ENCODE measurements around the gene MYO3A.
"Not testable (repeated sequence)": the region's sequence is repeated elsewhere in the genome, so short reads cannot be mapped to it uniquely, and the experiment has no call there.

Gene MYO3A

DNA sequence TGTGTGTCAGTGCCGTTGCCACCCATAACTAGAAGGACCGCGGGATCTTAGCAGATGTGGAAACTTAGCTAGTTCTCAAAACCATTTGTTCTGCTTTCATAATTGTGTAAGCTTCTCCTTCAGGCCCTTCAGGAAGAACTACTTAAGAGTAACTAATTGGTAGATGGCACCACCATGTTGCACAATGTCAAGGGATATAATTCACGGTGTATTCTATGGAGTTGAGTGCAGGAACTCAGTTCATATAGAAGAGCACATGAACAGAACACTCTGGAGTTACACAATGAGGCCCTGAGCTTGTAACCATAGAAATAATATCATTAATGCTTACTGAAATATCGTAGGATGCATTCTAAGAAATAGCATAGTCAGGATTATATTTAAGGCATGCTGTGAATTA, 156.0 kb downstream of the MYO3A start:
- DNase-seq: no peak

GRCh38 chr10:26090762-26091161, 156.7 kb downstream of the MYO3A start:
- no peak for DNase-seq

- no peak for DNase-seq
These were observed 159.2 kb downstream of the MYO3A start for GRCh38 chr10:26093229-26093628.

DNA sequence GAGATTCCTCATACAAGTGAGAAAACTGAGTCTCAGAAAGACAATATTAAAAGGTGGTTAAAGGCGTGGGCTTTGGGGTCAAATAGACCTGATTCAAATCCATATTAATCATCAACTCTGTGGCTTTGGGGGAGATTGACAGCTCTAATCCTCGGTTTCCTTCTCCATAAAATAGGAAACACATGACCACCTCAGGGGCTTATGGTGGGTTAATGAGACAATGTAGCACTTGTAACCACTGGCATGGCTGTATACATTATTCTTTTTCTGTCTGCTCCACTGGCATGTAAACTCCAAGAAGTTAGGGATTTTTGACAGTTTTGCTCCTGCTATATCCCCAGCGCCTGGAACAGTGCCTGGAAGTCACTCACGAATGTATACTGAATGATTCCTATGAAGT, 161.8 kb downstream of the MYO3A start:
- DNase-seq: no peak

DNA sequence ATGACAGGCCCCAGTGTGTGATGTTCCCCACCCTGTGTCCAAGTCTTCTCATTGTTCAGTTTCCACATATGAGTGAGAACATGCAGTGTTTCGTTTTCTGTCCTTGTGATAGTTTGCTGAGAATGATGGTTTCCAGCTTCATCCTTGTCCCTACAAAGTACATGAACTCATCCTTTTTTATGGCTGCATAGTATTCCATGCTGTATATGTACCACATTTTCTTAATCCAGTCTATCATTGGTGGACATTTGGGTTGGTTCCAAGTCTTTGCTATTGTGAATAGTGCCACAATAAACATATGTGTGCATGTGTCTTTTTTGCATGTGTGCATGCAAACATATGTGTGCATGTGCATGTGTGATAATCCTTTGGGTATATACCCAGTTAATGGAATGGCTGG, 163.5 kb downstream of the MYO3A start:
- not testable (repeated sequence) for DNase-seq

DNA sequence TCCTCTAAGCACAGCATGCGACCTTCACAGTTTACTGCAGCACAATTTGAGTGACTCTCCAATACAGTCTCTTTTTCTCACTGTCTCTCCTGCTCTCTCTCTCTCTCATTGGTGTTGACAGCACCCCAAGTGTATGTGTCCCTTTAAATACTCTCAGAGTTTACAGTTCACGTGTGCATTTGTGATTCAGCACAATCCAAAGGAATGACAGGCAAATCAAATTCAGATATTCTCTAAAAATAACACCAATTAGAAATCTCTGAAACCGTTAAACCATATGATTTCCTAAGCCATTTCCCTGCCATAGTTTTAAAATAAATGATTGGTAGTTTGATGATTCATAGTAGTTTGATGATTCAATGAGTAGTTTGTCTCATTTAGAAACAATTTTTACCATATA, 178.5 kb downstream of the MYO3A start:
- DNase-seq: no peak

- DNase-seq: no peak
These were observed 204.6 kb downstream of the MYO3A start for GRCh38 chr10:26138613-26139012.

- DNase-seq: no peak
These were observed 222.0 kb downstream of the MYO3A start for GRCh38 chr10:26156019-26156418.

- no peak for DNase-seq
These were observed 223.7 kb downstream of the MYO3A start for GRCh38 chr10:26157734-26158133.

- no peak for DNase-seq
These were observed 235.4 kb downstream of the MYO3A start for GRCh38 chr10:26169466-26169865.

DNA sequence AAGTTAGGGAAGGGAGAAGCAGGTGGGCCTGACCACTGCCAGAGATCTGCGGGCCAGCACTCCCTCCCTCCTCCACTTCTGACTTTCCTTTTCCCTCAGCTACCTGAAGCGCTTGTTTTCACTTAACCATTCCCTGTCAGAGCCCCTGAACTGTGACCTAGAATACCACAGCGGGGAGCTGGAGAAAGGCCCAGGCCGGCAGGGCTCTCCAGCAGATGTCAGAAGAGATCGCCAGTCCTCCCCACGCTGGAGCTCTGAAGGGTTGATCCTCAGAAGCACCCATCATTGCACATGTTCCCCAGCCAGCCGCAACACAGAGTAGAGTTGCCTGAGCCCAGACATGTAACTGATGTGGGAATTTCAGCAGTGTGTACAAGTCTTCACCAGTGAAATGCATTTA, 238.1 kb downstream of the MYO3A start:
- DNase-seq: no peak

- DNase-seq: no peak
These were observed 239.8 kb downstream of the MYO3A start for GRCh38 chr10:26173837-26174236.

DNA sequence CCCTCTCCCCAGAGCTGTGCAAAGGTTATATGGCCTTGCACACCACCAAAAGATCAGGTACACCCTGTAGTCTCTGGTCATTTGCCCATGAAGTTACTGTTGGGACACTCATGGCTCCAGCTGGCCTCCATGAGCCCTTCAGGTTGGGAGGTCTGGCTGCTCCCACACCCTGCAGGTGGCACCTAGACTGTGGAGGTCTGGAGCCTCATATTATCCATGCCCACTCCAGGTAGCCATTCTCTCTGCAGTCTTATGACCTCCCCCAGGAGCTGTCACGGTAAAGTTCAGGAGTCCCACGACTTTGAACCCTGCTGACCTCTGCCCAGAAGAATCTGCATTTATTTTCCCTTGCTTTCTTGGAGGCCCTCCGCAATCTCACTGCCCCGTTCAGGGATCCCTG, 243.3 kb downstream of the MYO3A start:
- no peak for DNase-seq

DNA sequence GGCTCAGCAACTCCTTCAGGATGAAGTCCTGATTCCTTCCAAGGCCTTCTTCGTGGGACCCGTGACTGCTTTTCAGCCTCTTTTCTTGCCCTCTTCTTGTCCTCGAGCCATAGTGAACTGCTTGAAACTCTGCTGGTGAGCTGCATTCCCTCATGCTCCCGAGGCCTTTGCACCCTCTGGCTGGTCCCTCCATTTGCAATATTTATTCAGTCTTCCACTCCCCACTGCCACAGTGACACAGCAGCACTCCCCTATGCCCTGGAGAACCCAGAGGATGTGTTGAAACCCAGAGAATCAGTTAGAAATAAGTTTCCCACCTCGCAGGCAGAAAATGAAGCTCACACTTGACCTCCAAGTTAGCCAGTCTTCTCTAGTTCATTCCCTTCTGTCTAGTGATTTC, 260.2 kb downstream of the MYO3A start:
- DNase-seq: no peak

- DNase-seq: no peak
These were observed 263.2 kb downstream of the MYO3A start for GRCh38 chr10:26197248-26197647.

- no peak for DNase-seq
These were observed 264.1 kb downstream of the MYO3A start for GRCh38 chr10:26198119-26198518.

- no peak for DNase-seq
These were observed 265.8 kb downstream of the MYO3A start for GRCh38 chr10:26199841-26200240.

DNA sequence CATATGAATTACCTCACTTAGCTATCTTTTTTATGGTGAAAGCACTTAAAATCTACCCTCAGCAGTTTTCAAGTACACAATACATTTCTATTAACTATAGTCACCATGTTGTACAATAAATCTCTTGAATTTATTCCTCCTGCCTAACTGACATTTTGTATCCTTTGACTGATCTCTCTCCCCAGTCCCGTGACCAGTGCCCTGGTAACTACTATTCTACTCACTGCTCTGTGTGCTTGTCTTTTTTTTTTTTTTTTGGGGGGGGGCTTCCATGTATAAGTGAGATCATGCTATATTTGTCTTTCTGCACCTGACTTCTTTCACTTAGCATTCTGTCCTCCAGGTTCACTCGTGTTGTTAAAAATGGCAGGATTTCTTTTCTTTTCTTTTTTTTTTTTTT, 271.2 kb downstream of the MYO3A start:
- DNase-seq: no peak

DNA sequence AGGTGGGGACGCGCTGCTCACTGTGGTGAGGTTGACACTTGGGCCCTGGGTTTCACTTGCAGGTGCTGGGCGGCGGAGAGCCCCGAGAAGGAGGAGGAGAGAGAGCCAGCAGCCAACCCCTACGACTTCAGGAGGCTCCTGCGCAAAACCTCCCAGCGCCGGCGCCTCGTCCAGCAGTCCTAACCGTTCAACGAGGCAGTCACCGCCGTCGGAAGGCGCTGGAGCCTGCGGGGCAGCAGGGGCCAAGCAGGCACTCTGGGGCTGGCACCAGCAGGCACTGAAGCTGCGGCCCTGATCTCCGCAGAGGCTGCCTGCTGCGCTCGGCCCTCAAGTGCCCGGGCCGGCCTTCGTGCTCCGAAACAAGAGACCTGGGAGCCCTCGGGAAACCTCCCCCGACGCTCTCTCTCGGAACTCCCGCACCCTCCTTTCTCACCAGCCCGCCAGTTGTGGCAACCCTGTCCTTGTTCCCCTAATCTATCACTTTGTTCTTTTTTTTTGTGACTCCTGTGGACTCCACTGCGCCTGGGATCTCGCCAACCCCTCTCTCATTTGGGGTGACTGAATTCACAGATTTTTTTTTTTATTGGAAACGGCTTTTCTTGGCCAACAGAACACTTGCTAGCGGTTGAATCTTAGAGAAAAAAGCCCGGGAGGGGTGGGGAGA, 277.9 kb downstream of the MYO3A start:
- DNase-seq: no peak

DNA sequence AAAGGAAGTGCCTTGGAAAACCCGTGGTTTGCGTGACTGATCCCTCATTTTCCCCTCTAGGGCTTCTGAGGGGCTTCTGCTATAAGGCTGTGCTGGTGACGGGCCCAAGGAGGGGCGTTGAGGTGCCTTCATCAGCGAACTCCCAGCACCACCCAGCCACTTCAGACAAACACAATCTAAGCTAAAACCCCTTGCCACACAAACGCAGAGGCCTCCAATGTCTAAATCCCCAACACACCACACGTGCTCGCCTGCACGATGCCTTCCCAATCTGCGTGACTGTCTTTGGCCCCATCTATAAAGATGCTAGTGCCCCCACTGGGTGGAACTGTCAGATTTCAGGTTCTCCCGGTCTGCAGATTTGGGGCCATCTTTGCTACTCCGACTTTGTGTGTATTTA, 278.5 kb downstream of the MYO3A start:
- no peak for DNase-seq

DNA sequence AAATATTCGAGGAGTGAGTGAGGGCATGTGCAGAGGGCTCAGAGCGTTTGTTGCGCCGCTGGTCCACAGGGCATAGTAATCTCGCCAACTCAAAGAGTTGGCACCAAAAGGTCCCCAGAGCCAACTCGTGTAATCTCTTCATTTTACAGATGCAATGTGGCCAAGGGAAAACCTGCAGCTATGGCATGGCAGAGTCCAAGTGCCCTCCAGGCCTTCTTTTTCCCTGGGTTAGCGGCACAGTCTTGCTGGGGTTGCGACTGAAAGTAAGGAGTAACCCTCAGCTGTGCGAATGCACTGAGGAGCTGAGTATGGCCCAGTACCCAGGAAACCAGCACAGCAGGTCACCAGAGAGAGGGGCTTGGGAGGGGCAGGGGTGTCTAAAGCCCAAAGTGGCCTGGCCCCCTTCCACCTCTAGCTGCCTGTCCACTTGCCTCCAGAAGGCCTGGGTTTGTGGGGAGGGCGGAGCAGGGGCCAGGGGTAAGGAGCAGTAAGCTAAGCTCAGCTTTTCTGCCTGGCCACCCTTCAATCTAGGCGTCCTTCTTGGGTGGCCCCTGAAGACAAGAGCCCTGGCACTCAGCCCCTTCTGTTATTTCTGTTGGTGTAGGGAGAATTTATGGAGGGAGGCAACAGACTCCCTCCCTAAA, 279.2 kb downstream of the MYO3A start:
- DNase-seq: no peak

- DNase-seq: no peak
These were observed 280.0 kb downstream of the MYO3A start for GRCh38 chr10:26214004-26214403.

- DNase-seq: no peak
These were observed 280.7 kb downstream of the MYO3A start for GRCh38 chr10:26214551-26215395.

DNA sequence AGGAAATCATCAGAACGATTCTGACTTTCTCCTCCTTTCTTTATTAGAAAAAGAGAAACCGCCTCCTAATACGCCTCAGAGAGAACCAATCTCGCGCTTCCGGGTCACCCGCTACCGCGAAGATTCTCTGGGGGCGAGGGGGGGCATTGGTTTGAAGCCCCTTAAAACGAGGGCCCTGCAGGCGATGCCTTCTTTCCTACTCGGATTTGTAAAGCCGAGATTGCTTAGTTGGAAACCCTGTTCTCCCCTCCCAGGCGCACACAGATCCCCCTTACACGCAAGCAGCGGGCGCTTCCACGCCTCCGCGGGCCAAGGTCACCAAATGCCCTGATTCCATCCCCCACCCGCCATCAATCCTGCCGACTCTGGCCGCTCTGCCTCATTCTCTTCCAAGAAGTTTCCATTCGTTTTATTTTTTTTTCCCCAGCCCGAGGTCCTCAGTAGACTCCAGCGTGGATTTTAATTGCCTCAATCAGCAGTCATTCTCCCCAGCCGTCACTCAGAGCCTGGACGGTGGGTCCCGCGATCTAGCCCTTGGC, 281.4 kb downstream of the MYO3A start:
- DNase-seq: no peak

Data from activated CD4-positive, alpha-beta T cell treated with anti-CD3 and anti-CD28 coated beads, Interleukin-2, amount 50 U/mL, for 1 hour (primary cell).